Thyroid gland (tissue), 4 donors: ENCODE measurements around the gene TREH.

Source experiments
- POLR2A ChIP-seq, 2 donors: fragments of 450-650 bp; IDR thresholded peaks; one replicate each; pipeline ENCODE4 v1.6.1; 2017; ENCODE audit warnings: antibody characterized with exemption in 2 of 2, mild to moderate bottlenecking in 2 of 2, moderate library complexity in 1 of 2
- TF ChIP-seq, protein P1 (sequence below), 6 experiments: fragments of 200-600 bp in 3 of 6; fragments of 450-650 bp in 3 of 6; sonication (generic) in 3 of 6; IDR thresholded peaks; one replicate each; pipeline ENCODE4 v1.5.1; 2016 to 2019; ENCODE audit warnings: antibody characterized with exemption in 6 of 6, mild to moderate bottlenecking in 2 of 6, inconsistent platforms in 1 of 6, moderate library complexity in 1 of 6

GRCh38 chr11:118715245-118715831, 35.9 kb upstream of the TREH start:
- TF ChIP-seq POLR2A (IDR thresholded peaks at IDR 0.05): no peak
- TF ChIP-seq, protein P1, sequence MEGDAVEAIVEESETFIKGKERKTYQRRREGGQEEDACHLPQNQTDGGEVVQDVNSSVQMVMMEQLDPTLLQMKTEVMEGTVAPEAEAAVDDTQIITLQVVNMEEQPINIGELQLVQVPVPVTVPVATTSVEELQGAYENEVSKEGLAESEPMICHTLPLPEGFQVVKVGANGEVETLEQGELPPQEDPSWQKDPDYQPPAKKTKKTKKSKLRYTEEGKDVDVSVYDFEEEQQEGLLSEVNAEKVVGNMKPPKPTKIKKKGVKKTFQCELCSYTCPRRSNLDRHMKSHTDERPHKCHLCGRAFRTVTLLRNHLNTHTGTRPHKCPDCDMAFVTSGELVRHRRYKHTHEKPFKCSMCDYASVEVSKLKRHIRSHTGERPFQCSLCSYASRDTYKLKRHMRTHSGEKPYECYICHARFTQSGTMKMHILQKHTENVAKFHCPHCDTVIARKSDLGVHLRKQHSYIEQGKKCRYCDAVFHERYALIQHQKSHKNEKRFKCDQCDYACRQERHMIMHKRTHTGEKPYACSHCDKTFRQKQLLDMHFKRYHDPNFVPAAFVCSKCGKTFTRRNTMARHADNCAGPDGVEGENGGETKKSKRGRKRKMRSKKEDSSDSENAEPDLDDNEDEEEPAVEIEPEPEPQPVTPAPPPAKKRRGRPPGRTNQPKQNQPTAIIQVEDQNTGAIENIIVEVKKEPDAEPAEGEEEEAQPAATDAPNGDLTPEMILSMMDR (IDR thresholded peaks at IDR 0.05): no peak
